HCEC 1CT (cell line): ENCODE data around the gene VWA8.
A peak's percentile ranks its signal among the peaks of the same experiment; 100 is the strongest.
"Not testable (repeated sequence)": the region's sequence is repeated elsewhere in the genome, so short reads cannot be mapped to it uniquely, and the experiment has no call there.

Experiments
- DNase-seq: peaks from one replicate; pipeline ENCODE4 v3.0.0-alpha.2; 2017

The VWA8 gene

DNA sequence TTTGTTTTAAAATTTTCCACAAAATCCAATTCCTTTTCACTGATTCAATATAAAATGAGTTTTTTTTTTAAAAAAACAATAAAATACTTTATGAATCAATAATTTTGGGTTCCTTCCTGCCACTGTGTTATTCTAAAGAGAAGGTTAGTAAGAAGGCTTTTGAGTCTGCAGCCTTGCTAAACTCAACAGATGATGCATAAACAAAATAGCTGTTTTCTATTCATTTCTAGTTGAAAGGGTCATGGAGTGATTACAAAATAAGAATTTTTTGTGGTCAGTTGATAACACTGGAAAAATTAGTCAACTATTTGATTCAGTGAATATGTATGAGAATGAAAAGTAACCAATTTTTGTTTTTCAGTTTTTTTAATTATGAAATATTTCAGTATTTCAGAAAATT, 169.9 kb downstream of the VWA8 start:
- DNase-seq, result peak; percentile 76

DNA sequence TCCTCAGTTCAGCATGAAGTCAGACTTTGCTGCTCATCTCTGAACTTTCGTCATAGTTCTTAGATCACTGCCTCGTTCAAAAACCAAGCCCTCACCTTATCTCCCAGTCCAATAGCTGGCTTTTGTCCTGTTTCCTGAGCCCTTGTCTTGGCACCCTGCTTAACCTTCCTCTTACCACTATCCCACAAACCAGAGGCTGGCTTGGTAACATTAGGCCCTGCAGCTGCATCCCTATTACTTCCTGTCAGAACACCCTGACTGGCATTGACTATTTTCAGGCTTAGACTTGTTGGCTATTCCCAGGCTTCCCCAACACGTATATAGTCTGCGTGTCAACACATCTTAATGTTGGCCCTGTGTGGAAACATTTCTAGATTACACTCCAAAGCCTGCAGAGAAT, 172.4 kb downstream of the VWA8 start:
- DNase-seq, result no peak

DNA sequence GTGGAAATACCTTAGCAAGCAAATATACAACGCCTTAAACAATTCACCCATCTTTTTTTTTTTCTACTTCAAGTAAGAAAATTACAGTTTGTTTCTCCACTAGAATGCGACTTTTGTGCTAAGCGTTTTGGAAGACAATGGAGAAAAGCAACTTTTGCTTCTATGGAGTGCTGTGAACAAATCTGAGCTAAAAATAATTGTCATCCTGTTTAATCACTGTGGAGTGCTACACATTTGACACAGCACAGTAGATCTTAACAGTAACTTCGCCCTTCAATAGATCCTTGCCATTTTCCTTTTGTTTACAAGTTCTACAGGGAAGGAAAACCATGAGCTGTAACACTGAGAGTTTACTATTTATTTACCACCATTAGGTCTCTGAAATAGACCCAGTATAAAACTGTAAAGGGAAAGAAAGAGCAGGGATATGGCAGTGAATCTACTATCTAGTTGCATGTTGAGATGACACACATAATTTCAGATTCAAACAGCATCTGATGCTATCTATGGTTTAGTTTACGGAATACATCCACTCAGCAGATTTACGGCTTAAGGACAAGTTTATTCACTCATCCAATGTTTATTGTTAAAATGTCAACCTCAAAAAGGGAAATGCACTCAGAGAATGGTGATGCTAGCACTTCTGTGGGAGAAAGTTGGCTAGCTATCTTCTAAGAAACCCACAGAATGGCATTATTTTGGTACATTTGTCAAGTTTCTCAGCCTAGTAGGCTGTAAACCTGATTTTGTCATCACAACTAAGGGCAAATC, 175.3 kb downstream of the VWA8 start:
- DNase-seq, result no peak

DNA sequence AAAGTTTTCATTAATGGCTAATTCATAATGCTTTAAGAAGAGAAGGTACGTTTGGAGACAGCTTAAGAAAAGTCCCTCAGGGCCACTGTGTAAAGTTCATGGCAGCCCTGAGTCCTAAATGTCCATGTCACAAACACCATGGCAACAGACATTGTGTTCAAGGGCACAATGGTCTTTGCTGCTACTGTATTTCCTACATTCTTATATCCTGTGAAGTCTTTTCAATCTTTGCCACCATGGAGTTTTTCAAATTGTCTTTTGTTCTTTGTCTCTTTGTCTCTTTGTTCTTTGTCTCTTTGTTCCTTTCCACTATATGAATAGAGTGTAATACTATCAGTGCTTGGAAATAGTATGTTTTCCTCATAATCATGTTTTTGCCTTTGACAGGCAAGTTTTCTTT, 178.8 kb downstream of the VWA8 start:
- no peak for DNase-seq

DNA sequence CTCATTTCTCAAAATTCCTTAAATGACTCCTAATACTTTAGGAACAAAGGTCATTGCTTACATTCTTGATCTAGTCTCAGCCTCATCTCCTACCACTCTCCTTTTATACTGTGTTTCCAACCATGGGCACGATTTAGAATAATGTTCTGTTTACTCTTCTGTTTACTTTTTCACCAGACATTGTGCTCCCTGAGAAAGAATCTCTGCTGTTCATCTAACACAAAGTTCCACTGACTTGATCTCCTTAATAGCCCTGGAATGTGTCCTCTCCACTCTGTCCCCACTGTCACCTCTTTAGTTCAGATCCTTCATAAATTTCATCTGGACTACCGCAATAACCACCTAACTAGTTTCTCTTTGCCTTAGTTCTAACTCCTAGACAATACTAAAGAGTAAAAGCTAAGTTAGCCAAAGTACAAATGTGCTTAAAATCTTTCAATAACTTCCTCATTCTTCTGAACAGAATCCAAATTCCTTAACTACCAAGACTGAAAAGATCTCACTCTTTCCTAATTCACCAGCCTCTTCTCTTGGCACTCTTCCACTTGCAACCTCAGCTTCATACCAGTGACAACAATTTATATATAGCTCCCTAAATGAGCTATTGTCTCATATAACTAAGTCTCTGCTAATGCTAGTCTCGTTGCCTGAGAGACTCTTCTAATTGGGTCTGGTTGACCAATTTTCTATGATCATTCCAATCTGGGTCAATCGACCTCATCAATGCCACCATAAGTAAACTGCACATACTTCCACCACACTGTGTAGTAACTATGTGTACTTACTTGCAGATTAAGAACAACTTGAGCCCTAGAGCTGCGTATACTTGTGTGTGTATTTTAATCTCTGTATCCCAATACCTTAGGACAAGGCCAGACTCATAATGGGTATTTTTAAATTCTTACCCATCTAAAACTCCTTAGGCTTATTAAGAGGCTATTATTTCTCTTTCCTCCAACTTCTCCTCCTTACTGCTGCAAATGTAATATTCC, 179.9 kb downstream of the VWA8 start:
- DNase-seq, result peak; percentile 78

DNA sequence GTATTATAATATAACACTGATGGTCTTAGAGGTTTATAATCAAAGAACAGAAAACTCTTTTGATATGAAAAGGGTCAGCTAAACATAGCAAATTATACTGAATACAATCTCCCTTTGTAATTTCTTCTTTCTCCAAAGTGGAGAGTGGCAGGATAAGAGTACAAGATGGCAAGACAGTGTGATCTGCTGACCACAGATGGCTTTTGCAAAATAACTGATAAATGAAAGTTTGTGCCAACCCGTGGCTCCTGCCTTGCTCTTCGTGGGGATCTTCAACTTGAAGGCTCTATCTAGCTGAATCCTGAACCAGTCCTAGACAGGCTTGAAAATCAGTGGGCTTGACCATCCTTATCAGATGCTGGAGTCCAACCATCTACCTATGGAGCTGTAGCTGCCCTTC, 185.7 kb downstream of the VWA8 start:
- no peak for DNase-seq

DNA sequence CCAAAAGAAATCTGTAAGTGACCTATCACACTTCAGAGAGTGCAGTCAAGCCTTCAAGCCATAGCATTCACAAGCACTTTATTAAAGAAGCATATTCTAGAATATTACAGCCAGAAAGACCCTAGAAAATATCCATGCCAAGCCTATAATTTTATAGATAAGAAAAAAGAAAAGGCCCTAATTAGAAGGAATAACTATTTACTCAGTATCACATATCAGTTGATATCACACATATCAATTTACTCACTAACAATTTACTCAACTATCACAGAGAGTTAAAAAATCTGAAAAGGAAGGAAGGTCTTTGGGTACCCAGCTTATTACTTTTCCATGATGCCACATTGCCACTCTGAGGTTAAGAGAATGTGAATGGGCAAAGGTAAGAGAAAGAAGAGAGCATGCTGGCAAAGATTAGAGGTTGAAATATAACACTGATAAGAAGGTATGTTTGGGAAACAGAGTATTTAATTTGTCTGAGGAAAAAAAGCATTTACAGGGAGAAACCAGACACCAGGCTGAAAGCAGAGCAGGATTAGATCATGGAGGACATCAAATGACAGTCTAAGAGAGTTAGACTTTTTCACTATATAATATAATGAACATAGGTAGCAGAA, 186.2 kb downstream of the VWA8 start:
- DNase-seq, result no peak

DNA sequence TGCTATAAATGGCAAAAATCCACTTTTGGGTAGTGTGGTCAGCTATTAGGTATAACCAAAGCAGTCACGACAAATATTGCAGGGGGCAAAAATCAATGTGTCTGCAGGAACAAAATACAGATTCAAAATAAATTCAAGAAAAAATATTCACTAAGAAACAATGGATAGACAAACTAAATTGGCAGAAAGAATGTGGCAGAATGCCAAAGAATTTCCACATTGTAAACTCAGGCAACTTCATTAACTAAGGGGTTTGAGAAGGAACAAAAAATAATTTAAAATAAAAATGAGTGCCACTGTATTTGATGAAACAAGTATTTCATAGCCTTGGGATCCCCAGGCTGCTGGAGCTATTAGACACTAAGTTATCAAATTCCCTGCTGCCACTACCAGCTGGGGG, 193.1 kb downstream of the VWA8 start:
- no peak for DNase-seq

DNA sequence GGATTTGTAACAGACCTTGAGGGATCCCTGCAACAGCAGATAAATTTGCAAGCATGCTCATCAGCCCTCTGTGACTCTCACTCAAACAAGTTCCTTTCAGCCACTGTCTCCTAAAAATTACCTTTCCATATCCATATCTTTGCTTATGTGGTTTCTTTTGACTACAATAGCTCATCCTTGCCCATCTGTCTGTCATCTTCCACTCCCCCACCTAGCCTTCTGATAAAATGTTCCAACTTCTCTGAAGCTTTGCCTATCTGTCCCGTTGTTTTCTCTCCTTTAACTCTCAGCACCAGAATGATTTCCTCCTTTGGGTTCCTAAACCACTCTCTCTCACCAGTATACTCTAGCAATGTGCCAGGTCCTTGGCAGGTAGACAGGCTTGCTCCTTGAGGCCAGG, 194.5 kb downstream of the VWA8 start:
- no peak for DNase-seq

DNA sequence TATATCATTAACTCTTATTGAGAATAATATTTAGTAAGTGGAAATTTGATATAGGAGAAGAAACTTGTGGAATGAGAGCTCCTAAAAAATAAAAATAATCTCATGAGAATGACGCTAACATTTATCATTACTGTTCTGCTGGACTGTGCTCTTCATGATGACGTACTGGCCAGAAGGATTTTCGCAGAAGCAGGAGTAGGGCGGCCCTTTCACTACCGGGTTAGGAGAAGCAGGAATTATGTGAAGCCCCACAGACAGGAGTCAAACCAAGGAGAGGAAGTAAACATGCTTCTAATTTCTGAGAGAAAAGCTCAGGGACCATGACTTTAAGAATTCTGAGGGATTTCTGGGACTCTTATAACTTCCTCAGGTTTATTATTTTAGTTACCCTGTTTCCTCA, 195.1 kb downstream of the VWA8 start:
- no peak for DNase-seq

DNA sequence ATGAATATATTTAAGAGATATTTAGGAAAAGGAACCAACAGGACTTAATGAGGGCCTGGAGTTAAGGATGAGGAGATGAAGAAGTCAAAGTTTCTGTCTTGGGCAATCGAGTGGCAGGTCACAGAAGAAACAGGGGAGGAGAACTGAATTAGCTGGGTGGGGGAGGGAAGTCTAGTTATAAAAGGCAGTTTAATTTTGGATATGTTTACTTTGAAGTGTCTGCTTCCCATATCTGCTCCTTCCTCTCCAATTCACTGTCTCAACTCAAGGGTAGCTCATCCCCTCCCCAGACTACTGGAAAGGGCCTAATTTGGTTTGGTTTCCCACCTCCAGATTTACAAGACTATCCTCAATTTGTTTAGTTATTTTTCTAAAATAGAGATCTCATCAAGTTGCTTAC, 195.9 kb downstream of the VWA8 start:
- DNase-seq, result no peak

DNA sequence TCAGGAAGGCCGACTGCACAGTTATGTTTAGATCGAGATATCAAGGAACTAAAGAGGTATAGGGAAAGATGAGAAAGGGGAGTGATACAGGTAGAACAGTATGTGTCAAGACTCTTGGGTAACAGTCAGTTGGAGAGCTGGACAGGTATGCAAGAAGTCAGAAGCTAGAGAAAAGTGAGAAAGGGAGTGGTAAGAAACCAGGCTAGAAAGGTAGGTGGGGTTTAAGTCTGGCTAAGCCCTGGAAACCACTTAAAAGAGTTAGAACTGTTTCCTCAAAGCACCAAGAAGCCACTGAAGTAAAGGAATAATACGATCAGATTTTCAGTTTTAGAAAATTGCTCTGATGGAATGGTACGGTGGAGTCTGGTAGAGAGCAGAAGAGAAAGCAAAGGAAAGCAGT, 196.4 kb downstream of the VWA8 start:
- no peak for DNase-seq

DNA sequence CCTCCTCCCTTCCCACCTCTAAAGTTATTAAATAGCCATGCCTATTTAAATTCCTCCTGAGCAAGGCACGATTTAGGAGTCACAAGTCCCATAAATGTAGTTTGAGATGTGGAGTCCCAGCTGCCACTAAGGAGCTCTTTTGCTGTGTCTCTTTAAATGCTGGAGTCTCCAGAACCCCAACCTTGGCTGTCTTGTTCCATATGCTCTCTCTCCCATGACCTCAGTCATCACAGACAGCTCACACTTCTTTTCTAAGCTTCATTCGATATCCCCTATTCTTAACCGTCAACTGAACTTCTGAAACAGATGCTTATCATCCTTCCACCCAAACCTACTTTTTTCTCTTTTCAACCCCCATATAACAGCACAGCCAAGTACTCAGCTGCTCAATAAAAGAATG, 197.1 kb downstream of the VWA8 start:
- DNase-seq, result no peak

DNA sequence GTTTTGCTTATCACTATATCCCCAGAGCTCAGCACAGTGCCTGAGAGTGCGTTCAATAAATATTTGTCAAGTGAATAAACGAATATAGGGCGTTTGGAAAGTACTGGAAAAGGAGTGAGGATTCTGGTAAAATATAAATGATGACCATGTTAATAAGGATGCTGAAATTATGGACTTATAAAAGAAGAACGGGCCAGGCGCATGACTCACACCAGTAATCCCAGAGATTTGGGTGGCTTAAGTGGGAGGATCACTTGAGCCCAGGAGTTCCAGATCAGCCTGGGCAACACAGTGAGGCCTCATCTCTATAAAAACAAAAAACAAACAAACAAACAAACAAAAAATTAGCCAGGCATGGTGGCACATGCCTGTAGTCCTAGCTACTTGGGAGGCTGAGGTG, 198.1 kb downstream of the VWA8 start:
- no peak for DNase-seq

DNA sequence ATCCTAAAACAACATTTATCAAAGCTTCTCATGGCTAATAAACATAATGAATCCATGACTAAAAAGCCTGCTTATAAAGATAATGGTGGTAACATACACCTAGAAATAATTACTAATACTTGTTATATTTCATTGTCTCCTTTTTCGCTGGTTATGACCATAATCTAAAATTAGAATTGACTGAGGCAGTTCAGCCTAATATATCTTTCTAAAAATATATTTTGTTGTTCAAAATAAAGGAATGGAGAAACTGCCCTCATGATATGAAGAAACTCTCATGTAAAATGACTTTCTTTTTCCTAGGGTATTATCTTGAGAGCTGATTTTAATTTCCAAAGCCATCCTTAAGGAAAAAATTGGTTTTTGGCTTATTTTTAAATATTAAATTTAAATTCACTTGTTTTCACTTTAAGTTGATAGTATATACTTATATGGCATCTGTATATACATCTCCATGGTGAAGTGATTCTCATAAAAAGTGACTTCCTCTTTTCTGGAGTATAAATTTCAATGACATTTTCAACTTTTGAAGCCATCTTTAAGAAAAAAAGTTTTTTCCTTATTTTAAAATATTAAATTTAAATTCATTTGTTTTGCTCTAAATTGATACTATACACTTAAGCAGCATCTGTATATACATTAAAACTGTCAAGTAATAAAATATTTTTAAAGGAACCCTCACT, 204.6 kb downstream of the VWA8 start:
- DNase-seq, result no peak

DNA sequence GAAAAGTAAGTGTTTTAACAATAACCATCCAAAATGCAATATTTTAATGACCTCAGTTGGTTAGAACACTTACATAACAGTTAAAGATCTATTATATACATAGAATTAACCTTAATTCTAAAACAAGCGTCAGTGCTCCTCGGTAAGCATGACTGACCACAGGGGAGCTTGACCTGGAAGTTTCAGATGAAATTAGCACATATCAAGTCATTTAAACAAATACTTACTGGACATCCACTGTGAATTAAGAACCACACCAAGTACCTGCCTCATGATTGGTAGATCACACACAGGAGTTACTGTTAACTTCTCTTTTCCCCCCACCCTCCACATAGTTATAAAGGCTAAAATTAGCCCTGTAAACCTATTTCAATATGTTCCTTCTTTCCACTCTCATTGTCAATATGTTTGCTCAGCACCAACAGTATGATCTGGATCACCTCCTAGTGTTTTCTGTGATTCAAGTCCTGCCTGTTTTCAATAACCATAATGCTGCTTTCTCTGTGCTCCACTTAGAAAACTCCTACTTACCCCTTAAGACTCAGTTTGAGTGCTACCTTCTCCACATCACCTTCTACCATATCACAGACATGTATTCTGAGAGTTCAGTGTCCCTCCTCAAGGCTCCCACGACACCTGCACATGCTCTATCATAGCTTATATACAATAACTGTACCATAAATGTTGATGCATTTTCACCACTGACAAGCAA, 209.0 kb downstream of the VWA8 start:
- DNase-seq, result no peak

DNA sequence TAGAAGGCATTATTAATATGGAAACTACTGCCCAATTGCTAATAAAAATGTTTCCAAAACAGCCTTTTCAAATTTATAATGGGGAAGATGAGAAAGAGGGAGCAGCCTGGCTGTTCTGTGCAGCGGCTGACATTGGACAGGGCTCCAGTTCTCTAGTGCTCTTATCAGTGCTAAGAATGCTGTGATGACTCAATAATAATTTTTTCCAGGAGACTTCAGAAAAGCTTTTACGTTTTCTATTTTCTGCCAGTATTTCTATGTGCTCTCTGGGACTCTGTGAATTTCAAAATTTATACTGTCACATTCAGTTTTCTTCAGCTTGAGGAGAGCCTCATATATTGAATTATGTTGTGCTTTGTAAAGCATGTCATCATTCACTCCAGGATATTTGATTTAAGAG, 209.6 kb downstream of the VWA8 start:
- no peak for DNase-seq

DNA sequence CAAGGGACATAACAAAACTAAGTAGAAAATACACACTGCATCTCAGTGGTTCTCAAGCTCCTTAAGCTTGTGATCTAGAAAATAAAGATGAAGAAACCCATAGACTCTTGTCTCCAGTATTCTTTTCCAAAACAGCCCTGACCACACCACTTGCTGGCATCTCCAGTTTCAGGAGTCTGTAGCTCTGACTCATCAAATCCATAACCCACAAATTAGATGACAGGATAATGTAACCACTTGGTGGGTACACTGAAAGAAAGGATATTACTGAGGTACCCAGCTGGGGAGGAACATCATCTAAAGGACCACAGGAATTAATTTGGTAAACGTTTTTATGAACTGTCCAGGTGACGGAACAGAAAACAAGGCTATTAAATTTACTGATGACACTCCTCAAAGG, 214.7 kb downstream of the VWA8 start:
- peak; percentile 78 for DNase-seq

DNA sequence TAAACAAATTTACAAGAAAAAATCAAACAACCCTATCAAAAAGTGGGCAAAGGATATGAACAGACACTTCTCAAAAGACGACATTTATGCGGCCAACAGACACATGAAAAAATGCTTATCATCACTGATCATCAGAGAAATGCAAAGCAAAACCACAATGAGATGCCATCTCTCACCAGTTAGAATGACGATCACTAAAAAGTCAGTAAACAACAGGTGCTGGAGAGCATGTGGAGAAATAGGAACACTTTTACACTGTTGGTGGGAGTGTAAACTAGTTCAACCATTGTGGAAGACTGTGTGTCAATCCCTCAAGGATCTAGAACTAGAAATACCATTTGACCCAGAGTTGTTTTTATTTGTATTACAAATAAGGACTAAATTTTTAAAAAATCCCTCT, 215.4 kb downstream of the VWA8 start:
- not testable (repeated sequence) for DNase-seq

DNA sequence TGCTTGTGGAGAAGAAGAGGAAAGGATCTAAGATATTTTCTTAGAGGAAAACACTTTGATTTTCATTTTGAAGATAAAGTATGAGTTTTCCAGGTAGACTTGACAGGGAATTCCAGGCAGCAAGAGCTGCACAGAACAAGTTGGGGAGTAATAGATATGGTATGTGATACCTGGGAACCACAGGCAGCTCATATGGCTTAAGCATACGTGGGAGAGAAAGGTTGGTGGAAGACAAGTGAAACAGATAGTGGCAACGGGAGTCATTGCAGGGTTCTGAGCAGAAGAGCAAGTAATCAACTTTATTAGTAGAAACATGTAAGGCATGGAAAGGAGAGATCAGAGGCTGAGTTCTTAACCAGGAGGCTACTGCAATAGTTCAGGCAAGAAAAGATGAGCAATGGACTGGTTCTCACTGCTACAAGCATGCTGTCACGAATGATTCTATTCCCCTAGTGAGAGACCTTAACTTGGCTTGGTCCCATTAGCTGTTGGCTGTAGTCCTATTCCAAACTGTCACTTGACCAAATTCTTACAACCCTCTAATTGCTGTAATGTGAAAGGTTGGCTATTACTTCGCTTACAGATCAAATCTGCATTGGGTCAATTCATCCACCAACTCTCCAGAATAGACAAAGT, 217.9 kb downstream of the VWA8 start:
- DNase-seq, result no peak

DNA sequence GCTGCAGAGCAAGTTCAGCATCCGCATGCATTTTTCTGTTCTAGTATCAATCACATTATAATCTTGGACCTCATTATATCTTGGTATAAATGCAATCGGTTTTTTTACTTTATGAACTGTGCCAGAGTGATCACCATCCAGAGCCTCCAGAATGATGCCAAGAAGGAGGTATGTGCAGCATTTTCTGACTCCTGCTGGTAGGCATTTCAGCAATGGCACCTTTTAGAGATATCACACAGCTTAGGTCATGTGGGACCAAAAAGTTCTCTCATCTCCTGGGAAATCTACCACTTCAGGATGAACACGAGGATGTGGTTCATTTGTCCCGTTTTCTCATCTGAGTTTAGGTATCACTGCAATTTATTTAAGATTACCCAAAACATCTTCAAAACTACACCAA, 220.4 kb downstream of the VWA8 start:
- DNase-seq, result no peak
